GM12878 (cell line): ENCODE data around the gene LTBP3. TPM values are rescaled to one million over a fixed set of nuclear protein-coding genes. Genes with fewer than 3 reads are reported as not detected.

ENCODE experiments used
- EP300 ChIP-seq, 2 experiments: fragments of 150-350 bp in 1 of 2; IDR thresholded peaks; 2 replicates each; pipeline ENCODE4 v1.6.1; 2011 to 2012; ENCODE audit warnings: low read depth in 2 of 2, low read length in 2 of 2, borderline replicate concordance in 1 of 2, improper control_type of control experiment in 1 of 2, inconsistent platforms in 1 of 2; ENCODE audit not compliant: control insufficient read depth in 1 of 2
- FOS ChIP-seq: IDR thresholded peaks from 3 replicates; pipeline ENCODE4 v1.6.1; 2011; ENCODE audit warnings: borderline replicate concordance; ENCODE audit not compliant: insufficient read length; ENCODE audit errors: extremely low read depth
- GABPA ChIP-seq: IDR thresholded peaks from 2 replicates; pipeline ENCODE4 v1.6.1; 2014; ENCODE audit warnings: antibody characterized with exemption, low read depth, mild to moderate bottlenecking, inconsistent platforms
- HCFC1 ChIP-seq: fragments of 150-350 bp; IDR thresholded peaks from 2 replicates; pipeline ENCODE4 v1.6.1; 2014; ENCODE audit warnings: low read length
- HDAC6 ChIP-seq: fragments of 200-600 bp; sonication (generic); IDR thresholded peaks from one replicate; pipeline ENCODE4 v1.8.0; 2017; ENCODE audit warnings: antibody characterized with exemption; ENCODE audit not compliant: unreplicated experiment
- JUND ChIP-seq: IDR thresholded peaks from 2 replicates; pipeline ENCODE4 v1.6.1; 2012; ENCODE audit warnings: low read depth, mild to moderate bottlenecking, low read length, improper control_type of control experiment, moderate library complexity
- MEF2A ChIP-seq: IDR thresholded peaks from 2 replicates; pipeline ENCODE4 v1.6.1; 2011; ENCODE audit warnings: low read depth, mild to moderate bottlenecking, low read length, moderate library complexity; ENCODE audit not compliant: insufficient read depth
- MEF2B ChIP-seq: fragments of 450-650 bp; IDR thresholded peaks from 2 replicates; pipeline ENCODE4 v1.6.1; 2018; ENCODE audit warnings: mild to moderate bottlenecking, moderate library complexity; ENCODE audit not compliant: partially characterized antibody, poor library complexity, severe bottlenecking
- MYB ChIP-seq: fragments of 150-350 bp; IDR thresholded peaks from 2 replicates; pipeline ENCODE4 v1.6.1; 2014; ENCODE audit warnings: mild to moderate bottlenecking, low read depth, low read length, borderline replicate concordance
- POLR2AphosphoS5 ChIP-seq: IDR thresholded peaks from 2 replicates; pipeline ENCODE4 v1.6.1; 2011; ENCODE audit warnings: mild to moderate bottlenecking, low read length, inconsistent platforms
- RELA ChIP-seq: fragments of 450-650 bp; IDR thresholded peaks from 2 replicates; pipeline ENCODE4 v1.8.0; 2014; ENCODE audit warnings: borderline replicate concordance; ENCODE audit not compliant: partially characterized antibody
- RFX5 ChIP-seq: IDR thresholded peaks from 2 replicates; pipeline ENCODE4 v1.6.1; 2011; ENCODE audit warnings: low read depth, low read length, improper control_type of control experiment
- YBX1 ChIP-seq: fragments of 450-650 bp; IDR thresholded peaks from 2 replicates; pipeline ENCODE4 v1.6.1; 2016; ENCODE audit warnings: antibody characterized with exemption
- ZNF622 ChIP-seq: fragments of 450-650 bp; IDR thresholded peaks from 2 replicates; pipeline ENCODE4 v1.6.1; 2017; ENCODE audit warnings: mild to moderate bottlenecking, inconsistent platforms
- ZZZ3 ChIP-seq: IDR thresholded peaks from 2 replicates; pipeline ENCODE4 v1.6.1; 2011; ENCODE audit warnings: low read depth; ENCODE audit not compliant: control insufficient read depth, insufficient read length
- polyA plus RNA-seq, 11 experiments: library from polyadenylated mRNA; depleted of rRNA in 4 of 11; unstranded in 6 of 11; stranded (reverse) in 5 of 11; fragments of >200 nt; fragmentation: Nextera tagmentation in 4 of 11; fragmentation: Illumina TruSeq in 1 of 11; extraction: Ambion mirVana in 4 of 11; extraction: Trizol in 1 of 11; gene quantifications; 1 replicate in 1 of 11; 2 replicates in 10 of 11; pipeline versions ENCODE4 v1.2.1 to v1.2.3, GENCODE V29; 2011 to 2016; ENCODE audit warnings: inconsistent platforms in 2 of 11, missing spikeins in 2 of 11, low read depth in 1 of 11
- total RNA-seq, 4 experiments: library from RNA; depleted of rRNA in 3 of 4; stranded (reverse); fragments of >200 nt in 3 of 4; fragmentation: Illumina TruSeq in 1 of 4; extraction: Trizol in 1 of 4; gene quantifications; 2 replicates each; pipeline versions ENCODE4 v1.2.1 to v1.2.3, GENCODE V29; 2013 to 2021
- TF ChIP-seq, protein P1 (sequence below): IDR thresholded peaks from 2 replicates; pipeline ENCODE4 v1.6.1; 2012; ENCODE audit warnings: low read depth, low read length, improper control_type of control experiment
- TF ChIP-seq, protein P2 (sequence below): fragments of 450-650 bp; IDR thresholded peaks from 2 replicates; pipeline ENCODE4 v1.6.1; 2016; ENCODE audit warnings: mild to moderate bottlenecking, moderate library complexity, borderline replicate concordance
- TF ChIP-seq, protein P3 (sequence below): fragments of 450-650 bp; IDR thresholded peaks from 2 replicates; pipeline ENCODE4 v1.6.1; 2017; ENCODE audit warnings: borderline replicate concordance
- TF ChIP-seq, protein P4 (sequence below): fragments of 450-650 bp; IDR thresholded peaks from 2 replicates; pipeline ENCODE4 v1.6.1; 2016; ENCODE audit warnings: mild to moderate bottlenecking
- TF ChIP-seq, protein P5 (sequence below): fragments of 450-650 bp; conservative IDR thresholded peaks from 2 replicates; pipeline ENCODE4 v1.6.1; 2017; ENCODE audit warnings: mild to moderate bottlenecking, moderate library complexity

The LTBP3 gene
- total and polyA plus RNA-seq, 10 of the 15 experiments (the other 5 are each of a cell fraction or from before 2014, with no cell fraction given) = 2.2 to 12.2 (median 6.2) TPM; not detected in 2

DNA sequence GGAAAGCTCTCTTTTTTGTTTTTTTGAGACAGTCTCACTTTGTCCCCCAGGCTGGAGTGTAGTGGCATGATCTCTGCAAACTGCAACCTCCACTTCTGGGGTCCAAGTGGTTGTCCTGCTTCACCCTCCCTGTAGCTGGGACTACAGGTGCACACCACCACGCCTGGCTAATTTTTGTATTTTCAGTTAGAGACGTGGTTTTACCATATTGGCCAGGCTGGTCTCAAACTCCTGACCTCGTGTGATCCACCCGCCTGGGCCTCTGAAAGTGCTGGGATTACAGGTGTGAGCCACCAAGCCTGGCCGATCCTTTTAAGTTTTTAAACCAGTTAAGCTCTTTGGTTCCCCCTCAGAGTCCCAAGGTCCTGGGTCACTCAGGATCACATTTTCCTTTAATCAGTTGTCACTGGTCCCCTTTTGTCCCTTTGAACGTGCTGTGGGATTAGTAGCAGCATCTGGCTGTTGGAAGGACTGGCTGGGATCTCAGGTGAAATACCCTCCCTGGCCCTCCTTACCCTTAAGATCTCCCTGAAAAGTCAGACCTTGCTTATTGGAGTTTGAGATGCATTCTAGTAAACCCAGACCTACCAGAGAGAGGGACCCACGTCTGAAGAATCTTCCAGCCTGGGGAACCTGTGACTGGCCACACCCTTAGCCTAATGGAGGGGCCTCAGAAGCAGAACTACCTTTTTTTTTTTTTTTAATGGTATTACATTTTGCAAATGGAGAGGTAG, 51.2 kb downstream of the LTBP3 start (continued):
- TF ChIP-seq ZZZ3 = no peak
- peak; percentile 91 for TF ChIP-seq HDAC6
- TF ChIP-seq, protein P1, sequence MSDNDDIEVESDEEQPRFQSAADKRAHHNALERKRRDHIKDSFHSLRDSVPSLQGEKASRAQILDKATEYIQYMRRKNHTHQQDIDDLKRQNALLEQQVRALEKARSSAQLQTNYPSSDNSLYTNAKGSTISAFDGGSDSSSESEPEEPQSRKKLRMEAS = no peak; the same call in 1 of the 2 replicates
- TF ChIP-seq GABPA = 0 out of 2 replicates have a peak, but pooled peaks have one; percentile 43
- TF ChIP-seq ZNF622 = no peak
- TF ChIP-seq, protein P2, sequence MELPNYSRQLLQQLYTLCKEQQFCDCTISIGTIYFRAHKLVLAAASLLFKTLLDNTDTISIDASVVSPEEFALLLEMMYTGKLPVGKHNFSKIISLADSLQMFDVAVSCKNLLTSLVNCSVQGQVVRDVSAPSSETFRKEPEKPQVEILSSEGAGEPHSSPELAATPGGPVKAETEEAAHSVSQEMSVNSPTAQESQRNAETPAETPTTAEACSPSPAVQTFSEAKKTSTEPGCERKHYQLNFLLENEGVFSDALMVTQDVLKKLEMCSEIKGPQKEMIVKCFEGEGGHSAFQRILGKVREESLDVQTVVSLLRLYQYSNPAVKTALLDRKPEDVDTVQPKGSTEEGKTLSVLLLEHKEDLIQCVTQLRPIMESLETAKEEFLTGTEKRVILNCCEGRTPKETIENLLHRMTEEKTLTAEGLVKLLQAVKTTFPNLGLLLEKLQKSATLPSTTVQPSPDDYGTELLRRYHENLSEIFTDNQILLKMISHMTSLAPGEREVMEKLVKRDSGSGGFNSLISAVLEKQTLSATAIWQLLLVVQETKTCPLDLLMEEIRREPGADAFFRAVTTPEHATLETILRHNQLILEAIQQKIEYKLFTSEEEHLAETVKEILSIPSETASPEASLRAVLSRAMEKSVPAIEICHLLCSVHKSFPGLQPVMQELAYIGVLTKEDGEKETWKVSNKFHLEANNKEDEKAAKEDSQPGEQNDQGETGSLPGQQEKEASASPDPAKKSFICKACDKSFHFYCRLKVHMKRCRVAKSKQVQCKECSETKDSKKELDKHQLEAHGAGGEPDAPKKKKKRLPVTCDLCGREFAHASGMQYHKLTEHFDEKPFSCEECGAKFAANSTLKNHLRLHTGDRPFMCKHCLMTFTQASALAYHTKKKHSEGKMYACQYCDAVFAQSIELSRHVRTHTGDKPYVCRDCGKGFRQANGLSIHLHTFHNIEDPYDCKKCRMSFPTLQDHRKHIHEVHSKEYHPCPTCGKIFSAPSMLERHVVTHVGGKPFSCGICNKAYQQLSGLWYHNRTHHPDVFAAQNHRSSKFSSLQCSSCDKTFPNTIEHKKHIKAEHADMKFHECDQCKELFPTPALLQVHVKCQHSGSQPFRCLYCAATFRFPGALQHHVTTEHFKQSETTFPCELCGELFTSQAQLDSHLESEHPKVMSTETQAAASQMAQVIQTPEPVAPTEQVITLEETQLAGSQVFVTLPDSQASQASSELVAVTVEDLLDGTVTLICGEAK = no peak
- TF ChIP-seq MEF2B = peak; percentile 27
- no peak for TF ChIP-seq RFX5
- no peak for TF ChIP-seq YBX1
- peak; percentile 54; the same call in 1 of the 2 replicates for TF ChIP-seq JUND
- peak; percentile 97 for TF ChIP-seq POLR2AphosphoS5
- TF ChIP-seq, protein P3, sequence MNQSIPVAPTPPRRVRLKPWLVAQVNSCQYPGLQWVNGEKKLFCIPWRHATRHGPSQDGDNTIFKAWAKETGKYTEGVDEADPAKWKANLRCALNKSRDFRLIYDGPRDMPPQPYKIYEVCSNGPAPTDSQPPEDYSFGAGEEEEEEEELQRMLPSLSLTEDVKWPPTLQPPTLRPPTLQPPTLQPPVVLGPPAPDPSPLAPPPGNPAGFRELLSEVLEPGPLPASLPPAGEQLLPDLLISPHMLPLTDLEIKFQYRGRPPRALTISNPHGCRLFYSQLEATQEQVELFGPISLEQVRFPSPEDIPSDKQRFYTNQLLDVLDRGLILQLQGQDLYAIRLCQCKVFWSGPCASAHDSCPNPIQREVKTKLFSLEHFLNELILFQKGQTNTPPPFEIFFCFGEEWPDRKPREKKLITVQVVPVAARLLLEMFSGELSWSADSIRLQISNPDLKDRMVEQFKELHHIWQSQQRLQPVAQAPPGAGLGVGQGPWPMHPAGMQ = no peak
- TF ChIP-seq, protein P4, sequence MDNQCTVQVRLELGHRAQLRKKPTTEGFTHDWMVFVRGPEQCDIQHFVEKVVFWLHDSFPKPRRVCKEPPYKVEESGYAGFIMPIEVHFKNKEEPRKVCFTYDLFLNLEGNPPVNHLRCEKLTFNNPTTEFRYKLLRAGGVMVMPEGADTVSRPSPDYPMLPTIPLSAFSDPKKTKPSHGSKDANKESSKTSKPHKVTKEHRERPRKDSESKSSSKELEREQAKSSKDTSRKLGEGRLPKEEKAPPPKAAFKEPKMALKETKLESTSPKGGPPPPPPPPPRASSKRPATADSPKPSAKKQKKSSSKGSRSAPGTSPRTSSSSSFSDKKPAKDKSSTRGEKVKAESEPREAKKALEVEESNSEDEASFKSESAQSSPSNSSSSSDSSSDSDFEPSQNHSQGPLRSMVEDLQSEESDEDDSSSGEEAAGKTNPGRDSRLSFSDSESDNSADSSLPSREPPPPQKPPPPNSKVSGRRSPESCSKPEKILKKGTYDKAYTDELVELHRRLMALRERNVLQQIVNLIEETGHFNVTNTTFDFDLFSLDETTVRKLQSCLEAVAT = peak; percentile 96
- peak; percentile 43; the same call in 1 of the 2 replicates for TF ChIP-seq MEF2A
- TF ChIP-seq, protein P5, sequence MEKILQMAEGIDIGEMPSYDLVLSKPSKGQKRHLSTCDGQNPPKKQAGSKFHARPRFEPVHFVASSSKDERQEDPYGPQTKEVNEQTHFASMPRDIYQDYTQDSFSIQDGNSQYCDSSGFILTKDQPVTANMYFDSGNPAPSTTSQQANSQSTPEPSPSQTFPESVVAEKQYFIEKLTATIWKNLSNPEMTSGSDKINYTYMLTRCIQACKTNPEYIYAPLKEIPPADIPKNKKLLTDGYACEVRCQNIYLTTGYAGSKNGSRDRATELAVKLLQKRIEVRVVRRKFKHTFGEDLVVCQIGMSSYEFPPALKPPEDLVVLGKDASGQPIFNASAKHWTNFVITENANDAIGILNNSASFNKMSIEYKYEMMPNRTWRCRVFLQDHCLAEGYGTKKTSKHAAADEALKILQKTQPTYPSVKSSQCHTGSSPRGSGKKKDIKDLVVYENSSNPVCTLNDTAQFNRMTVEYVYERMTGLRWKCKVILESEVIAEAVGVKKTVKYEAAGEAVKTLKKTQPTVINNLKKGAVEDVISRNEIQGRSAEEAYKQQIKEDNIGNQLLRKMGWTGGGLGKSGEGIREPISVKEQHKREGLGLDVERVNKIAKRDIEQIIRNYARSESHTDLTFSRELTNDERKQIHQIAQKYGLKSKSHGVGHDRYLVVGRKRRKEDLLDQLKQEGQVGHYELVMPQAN = peak; percentile 53
- peak in 1 of 2 experiments; percentile 31; a peak in 1 of 4 replicates for TF ChIP-seq EP300 (IDR thresholded peaks at IDR 0.05; ENCODE audit: borderline replicate concordance in 1 of 2, control insufficient read depth in 1 of 2, low read depth in 2 of 2, low read length in 2 of 2)
- TF ChIP-seq FOS = no peak
- TF ChIP-seq HCFC1 = no peak
- peak; percentile 72 for TF ChIP-seq MYB
- TF ChIP-seq RELA = peak; percentile 43
